ENCODE measurements around the gene CAMTA1.
"Not testable (repeated sequence)": the region's sequence is repeated elsewhere in the genome, so short reads cannot be mapped to it uniquely, and the experiment has no call there.

Gene CAMTA1

DNA sequence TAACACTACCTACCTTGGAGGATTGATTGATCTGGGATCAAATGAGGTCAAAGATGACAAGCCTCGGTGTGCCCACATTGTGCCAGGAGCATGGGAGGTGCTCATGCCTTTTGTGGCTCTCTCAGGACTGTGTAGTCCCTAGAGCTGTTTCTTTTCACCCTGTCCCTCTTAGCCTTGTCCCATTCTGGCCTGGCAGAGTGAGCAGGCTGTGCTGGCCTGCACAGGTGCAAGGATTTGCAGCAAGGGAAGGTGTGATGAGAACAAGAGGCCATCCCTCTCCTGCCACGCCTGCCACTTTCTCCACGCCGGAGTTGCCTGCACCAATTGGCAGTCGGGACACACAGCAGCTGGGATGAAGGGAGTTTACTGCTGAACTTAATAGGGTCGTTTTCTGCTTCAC, 575.3 kb downstream of the CAMTA1 start:
- no peak for DNase-seq

DNA sequence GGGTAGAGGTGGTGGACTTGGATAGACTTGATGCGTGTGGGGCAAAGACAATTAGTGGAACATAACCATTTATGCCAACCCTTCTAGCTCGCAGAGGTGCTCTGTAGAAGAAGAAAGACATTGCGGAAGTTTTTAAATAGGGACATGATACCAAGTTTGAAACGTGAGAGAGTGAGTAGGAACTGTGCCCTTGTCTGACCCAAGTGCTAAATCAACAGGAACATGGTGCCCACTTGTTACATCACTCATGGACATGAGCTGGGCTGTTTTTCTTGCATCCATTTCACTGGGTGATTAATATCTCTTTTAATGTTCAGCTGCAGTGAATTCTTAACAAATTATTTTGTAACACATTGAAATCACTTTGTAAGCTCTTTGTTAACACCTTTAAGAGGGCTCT, 577.7 kb downstream of the CAMTA1 start:
- DNase-seq: no peak

DNA sequence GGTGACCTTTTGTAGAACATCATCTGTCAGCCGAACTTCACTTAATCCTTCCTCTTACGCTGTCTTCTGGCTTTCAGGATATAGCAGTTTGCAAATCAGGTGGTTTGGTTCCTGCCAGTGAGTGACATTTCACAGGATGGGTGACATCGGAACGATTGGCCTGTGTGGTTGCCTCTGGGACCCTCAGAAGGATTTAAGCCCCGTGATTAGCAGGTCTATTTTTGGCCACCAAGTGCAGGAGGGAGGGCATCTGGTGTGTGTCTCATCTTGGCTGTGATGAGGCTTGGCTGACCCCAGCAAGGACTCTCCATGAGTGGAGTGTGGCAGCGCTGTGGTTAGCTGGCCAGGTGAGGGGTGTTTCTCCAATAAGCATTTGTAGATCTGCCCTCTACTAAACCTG, 578.2 kb downstream of the CAMTA1 start:
- DNase-seq: no peak

DNA sequence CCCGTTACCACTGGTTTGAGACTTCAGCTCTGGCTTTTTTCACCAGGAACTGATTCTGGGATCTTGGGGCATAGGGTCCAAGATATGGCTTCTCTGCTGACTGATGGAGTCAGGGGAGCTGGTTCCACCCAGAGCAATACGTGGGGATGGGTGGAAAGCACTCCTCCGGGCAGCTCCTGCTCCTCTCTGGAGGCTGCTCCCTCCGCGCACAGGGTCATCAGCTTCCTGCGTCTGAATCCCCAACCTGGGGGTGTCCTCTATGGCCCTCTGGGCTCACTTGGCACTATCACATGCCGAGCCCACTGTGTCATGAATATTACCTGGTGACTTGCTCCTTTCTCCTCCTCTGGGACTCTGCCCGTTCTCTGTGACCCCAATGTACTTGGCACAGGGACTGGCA, 580.5 kb downstream of the CAMTA1 start:
- DNase-seq: no peak

GRCh38 chr1:7366286-7366954, 581.2 kb downstream of the CAMTA1 start:
- peak; percentile 73 for DNase-seq

GRCh38 chr1:7366955-7367665, 581.9 kb downstream of the CAMTA1 start:
- DNase-seq: peak; percentile 79

DNA sequence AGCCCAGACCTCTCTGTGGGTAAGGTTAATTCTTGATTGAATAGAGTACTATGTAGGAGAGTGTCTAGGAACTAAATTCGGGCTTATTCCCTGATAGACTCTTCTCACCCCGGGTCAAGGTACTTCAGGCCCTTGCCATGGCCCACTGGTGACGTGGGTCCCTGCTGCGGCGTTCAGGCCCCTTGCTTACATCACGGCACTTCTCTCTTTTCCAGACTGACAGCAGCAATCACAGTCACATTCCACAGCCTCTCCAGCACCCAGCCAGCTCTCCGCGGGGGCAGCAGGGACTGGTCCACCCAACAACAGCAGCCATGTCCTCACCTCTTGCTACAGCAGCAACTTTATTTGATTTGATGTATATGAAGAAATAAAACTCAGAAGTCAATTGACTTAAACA, 584.6 kb downstream of the CAMTA1 start:
- no peak for DNase-seq

DNA sequence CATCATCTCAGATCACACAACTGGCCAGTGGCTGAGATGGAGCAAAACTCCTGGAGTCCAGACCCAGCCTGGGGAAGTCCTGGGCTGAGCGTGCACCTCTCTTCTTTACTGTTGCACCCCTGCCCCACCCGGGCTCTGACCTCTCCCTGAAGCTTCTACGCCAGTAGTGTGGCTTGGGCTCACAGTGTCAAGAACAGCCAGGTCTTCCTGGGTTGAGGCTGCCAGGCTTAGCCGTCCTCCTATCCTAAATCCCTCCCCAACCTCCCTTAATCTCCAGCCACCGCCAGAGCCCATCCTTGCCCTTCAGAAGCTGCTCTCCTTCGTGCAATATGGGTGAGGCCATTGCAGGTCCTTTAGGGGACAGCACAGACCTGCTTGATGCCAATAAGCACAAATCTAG, 586.7 kb downstream of the CAMTA1 start:
- no peak for DNase-seq

DNA sequence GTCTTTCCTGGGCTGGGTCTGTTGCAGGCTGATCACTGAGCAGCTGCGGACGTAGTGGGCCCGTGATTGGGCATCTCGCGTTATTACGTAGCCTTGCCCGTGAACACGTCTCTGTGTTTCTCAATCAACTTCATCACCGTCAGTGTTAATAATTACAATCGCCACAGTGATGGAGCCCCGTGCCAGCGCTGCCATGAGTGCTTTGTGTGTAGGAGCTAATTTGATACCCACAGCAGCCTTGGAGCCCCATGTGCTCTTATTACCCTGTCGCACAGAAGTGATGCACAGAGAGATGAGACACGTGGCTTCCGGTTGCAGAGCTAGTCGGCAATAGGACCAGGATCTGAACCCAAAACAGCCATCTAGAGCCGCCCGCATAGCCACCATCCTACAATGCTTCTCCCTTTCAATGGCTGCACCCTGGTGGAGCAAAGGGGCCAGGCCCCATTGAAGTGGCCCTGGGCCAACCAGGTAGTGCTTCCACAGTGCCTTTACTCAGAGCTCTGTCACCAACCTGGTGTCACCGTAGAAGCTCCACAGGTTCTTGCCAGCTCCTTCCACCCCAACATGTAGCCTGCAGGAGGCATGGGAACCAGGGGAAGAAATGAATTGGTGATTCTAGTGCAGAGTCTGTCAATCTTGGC, 587.3 kb downstream of the CAMTA1 start:
- no peak for DNase-seq

GRCh38 chr1:7373251-7373650, 588.0 kb downstream of the CAMTA1 start:
- no peak for DNase-seq

GRCh38 chr1:7373876-7374562, 588.8 kb downstream of the CAMTA1 start:
- no peak for DNase-seq

GRCh38 chr1:7374563-7375160, 589.4 kb downstream of the CAMTA1 start:
- DNase-seq: no peak

DNA sequence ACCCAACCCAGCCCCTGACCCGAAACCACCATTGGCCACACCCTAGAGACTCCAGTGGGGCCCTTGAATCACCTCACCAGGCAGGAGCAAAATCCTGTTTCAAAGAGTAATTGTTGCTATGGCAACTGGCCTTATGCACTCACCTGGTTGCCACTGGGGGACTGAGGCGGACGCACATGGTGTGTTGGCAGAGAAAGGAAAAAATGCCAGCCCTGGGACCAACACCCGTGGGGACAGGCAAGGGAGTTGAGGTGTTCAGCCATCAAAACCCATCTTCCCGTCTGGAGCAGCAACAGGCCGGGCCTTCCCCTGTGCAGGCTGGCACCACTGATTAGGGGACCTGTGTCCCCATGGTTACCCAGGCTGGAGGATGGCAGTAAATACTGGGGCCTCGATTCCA, 590.1 kb downstream of the CAMTA1 start:
- DNase-seq: peak; percentile 13

DNA sequence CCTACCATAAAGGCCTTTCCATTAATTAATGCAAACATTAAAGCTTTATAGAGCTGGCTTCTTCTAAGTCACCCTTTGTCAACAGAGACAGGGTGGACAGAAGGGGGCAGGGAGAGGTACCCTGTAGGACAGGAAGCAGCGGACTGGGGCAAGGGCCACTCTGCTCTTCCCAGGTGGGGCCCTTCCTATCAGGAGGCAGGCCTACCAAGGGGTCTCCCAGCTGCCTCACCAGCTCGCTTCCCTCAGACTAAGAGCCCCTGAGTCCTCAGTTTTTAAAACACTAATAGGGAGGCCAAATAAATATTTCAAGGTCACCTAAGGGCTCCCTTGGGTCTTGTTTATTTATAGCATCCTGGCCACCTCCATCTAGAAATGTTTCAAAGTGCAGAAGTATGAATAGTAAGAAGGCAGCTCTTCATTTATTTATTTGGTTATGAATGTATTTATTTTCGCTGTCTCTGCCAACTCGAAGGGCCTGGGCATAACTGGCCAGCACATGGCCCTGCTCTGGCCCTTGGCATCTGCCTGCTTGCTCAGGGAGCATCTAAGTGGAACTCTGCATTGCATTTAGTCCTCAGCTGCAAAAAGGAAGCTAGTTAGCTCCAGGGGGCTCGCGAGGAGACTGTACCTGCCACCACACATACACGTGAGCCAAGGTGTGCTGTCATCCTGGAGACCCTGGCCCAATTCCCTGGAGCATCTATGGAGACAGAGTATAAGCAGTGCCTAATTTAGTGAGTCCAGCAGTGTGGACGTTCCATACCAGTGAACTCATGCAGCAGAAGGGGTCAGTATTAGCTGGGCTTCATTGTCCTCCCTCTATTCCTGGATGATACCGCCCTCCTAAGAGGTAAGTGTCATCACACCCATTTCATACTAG, 590.8 kb downstream of the CAMTA1 start:
- DNase-seq: no peak

DNA sequence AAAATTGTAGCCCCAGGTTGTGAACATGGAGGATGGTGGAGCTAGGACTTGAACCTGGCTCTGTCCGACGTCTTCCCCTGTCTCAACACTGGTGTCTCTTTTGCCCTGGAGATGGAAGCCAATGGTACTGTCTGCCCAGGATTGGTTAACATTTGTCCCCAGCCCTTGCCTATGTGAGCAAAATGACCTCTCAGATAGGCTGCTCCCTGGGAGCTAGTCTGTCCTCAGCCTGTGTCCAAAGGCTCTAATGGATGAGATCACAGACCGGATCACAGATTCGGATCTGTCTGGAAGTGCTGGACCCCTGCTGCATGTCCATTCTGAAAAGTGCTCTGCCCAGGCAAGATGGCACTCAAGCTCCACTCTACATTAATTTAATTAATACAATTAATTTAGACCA, 591.4 kb downstream of the CAMTA1 start:
- no peak for DNase-seq

DNA sequence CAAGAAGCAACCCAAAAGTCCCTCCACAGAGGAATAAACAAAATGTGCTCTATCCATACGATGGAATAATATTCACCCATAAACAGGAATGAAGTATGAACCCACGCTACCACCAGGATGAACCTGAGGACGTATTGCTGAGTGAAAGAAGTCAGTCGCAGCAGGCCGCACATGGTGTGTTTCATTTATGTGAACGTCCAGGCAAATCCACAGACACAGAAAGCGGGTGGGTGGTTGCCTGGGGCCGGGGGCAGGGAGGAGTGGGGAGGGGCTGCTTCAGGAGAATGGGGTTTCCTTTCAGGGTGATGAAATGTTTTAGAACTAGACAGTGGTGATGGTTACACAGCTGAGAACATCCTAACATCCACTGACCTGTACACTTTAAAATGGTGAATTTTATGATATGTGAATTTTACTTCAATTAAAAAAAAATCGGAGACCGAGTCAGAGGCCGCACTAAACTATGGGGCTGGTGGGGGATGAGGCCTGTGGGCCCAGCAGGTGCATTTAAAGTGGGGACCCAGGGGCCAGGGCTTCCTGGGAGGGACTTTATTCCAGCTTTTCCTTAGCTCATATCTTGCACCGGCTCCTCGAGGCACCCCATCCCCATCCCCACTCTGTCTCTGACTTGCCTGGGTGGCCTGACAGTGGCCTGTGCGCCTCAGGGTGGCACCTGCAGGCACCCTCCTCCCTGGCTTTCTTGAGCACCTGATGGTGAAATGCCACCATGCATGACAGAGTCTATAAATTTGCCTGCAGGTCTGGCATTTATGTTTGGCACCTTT, 593.3 kb downstream of the CAMTA1 start:
- DNase-seq: no peak

DNA sequence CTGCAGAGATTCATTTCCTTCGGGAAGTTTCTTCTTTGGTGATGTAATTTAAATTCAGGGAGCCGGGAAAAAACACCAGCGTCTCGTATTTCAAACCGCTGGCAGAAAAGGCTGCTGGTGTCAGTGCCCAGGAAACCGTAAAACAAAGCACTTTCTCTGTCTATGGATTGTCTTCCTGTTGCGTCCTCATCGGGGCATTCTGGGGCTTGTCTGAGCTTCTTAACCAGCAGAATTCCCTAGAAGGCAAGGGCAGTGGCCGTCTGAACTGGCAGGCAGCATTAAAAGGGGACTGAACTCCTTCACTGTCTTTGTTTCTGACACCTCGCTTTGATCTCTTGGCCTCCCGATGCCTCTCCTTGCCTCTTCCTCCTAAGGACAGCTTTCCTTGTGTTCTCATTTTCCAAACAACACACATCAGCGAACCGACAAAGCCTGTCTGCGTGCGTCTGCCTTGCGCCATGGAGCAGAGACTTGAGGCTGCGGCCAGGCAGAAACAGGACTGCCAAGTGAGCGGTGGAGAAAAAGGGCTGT, 594.3 kb downstream of the CAMTA1 start:
- DNase-seq: peak; percentile 45

- DNase-seq: not testable (repeated sequence)
Measured at GRCh38 chr1:7380068-7380467, 594.8 kb downstream of the CAMTA1 start.

- DNase-seq: no peak
Measured at GRCh38 chr1:7380712-7381111, 595.5 kb downstream of the CAMTA1 start.

DNA sequence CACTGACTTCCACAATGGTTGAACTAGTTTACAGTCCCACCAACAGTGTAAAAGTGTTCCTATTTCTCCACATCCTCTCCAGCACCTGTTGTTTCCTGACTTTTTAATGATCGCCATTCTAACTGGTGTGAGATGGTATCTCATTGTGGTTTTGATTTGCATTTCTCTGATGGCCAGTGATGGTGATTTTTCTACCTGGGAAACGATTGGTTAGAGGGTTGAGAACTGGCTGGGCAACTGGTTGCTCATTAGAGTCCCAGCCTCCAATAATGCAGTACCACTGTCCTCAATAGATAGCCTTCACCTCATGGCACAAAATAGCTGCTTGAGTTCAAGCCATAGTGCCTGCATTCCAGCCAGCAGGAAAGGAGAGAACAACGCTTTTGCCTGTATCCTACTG, 596.5 kb downstream of the CAMTA1 start:
- not testable (repeated sequence) for DNase-seq

DNA sequence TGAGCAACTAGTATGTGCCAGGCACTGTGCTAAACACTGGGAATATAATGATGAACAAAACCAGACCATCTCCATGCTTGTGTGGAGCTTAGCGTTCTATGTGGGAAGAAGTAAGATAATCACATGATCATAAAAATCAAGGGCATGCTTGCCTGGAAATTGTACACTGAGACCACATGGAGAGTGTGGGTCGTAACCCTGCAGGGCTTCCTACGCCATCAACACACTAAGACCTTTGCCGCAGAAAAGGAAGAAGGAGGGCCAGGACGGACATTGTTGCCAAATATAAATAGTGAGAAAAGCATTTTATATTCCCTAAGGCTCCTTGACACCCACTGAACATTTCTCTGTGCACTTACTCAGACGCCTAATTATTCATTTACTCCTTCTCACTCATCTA, 597.7 kb downstream of the CAMTA1 start:
- no peak for DNase-seq
